K562 (cell line): ENCODE results near the gene IL13. TPM values are rescaled to one million over a fixed set of nuclear protein-coding genes. Genes with fewer than 3 reads are reported as not detected.
A peak's percentile ranks its signal among the peaks of the same experiment; 100 is the strongest.

Experiments
- ATAC-seq: fragments of 200-7000 bp; cut with Tn5 transposase; 3 replicates; pipeline ENCODE4 v1.9.1; 2020; ENCODE audit warnings: moderate library complexity
- BruUV-seq: library from RNA; stranded (reverse); fragments of 400-500 nt; replicated peaks from 2 replicates; lab custom pipeline; 2021; lab: Mats Ljungman, UMichigan
- CTCF ChIA-PET: fragments of 300-600 bp; formaldehyde crosslinking; extraction: SDS; loops from one replicate; lab custom pipeline; 2021; ENCODE audit warnings: low intra/inter-chr PET ratio; lab: Yijun Ruan, JAX
- POLR2A ChIA-PET: fragments of 300-600, 350-650 bp; sonication (Branson Sonifier 250); formaldehyde crosslinking; extraction: SDS; loops from one replicate; lab custom pipeline; 2021; ENCODE audit warnings: antibody characterized with exemption, inconsistent platforms; lab: Yijun Ruan, JAX
- DNase-seq, 4 experiments: peaks; one replicate each; pipeline versions ENCODE4 v3.0.0 to v3.0.0-alpha.2; 2011 to 2018; ENCODE audit warnings: low spot score in 3 of 4, mixed read lengths in 3 of 4; ENCODE audit errors: extremely low read depth in 1 of 4
- FAIRE-seq: peaks from 2 replicates; lab custom pipeline; 2011; peaks lifted over from hg19 to GRCh38; lab: Jason Lieb, UNC
- H2AFZ ChIP-seq: 2 replicates; pipeline ENCODE4 v1.6.0; 2011; ENCODE audit warnings: low read depth, low read length, control low read depth, inconsistent platforms
- H3K27ac ChIP-seq: fragments of 200-600 bp; 3 replicates; pipeline ENCODE4 v1.8.0; 2011; ENCODE audit warnings: low read depth, mild to moderate bottlenecking, control low read depth, inconsistent platforms, low read length, moderate library complexity, mixed read lengths; ENCODE audit errors: extremely low read depth
- H3K27me3 ChIP-seq, 2 experiments: fragments of 300-600 bp in 1 of 2; 2 replicates in 1 of 2; 3 replicates in 1 of 2; pipeline versions ENCODE4 v1.6.0 to v1.8.0; 2011; ENCODE audit warnings: inconsistent platforms in 2 of 2, low read length in 2 of 2, mild to moderate bottlenecking in 1 of 2, mixed read lengths in 1 of 2, moderate library complexity in 1 of 2; ENCODE audit not compliant: control insufficient read depth in 2 of 2, insufficient read depth in 2 of 2
- H3K36me3 ChIP-seq: fragments of 300-600 bp; 3 replicates; pipeline ENCODE4 v1.8.0; 2011; ENCODE audit warnings: mild to moderate bottlenecking, low read length, inconsistent platforms; ENCODE audit not compliant: control insufficient read depth, insufficient read depth
- H3K4me1 ChIP-seq, 2 experiments: fragments of 200-600 bp in 1 of 2; replicated peaks in 1 of 2; 2 replicates in 1 of 2; 3 replicates in 1 of 2; pipeline versions ENCODE4 v1.5.1 to v1.8.0; 2011; ENCODE audit warnings: inconsistent platforms in 2 of 2, low read length in 2 of 2, mild to moderate bottlenecking in 1 of 2, mixed read lengths in 1 of 2, moderate library complexity in 1 of 2; ENCODE audit not compliant: control insufficient read depth in 2 of 2, insufficient read depth in 2 of 2
- H3K4me2 ChIP-seq: 2 replicates; pipeline ENCODE4 v1.6.1; 2011; ENCODE audit warnings: low read length, control low read depth, inconsistent platforms, mixed read lengths; ENCODE audit not compliant: insufficient read depth
- H3K4me3 ChIP-seq: fragments of 200-600 bp; sonication (generic), shearing (Covaris generic); 2 replicates; pipeline ENCODE4 v1.5.1; 2016; ENCODE audit warnings: control low read depth, inconsistent platforms
- H3K79me2 ChIP-seq: fragments of 200-600 bp; 3 replicates; pipeline ENCODE4 v1.8.0; 2011; ENCODE audit warnings: low read length, inconsistent platforms; ENCODE audit not compliant: control insufficient read depth, insufficient read depth
- H3K9ac ChIP-seq, 2 experiments: 2 replicates each; pipeline versions ENCODE4 v1.6.0 to v1.6.1; 2011; ENCODE audit warnings: low read depth in 2 of 2, low read length in 2 of 2, control low read depth in 1 of 2, inconsistent platforms in 1 of 2, mild to moderate bottlenecking in 1 of 2, mixed read lengths in 1 of 2; ENCODE audit not compliant: insufficient read depth in 1 of 2
- H3K9me1 ChIP-seq: one replicate; pipeline ENCODE4 v1.6.0; 2011; ENCODE audit warnings: inconsistent platforms, mild to moderate bottlenecking, low read length, moderate library complexity; ENCODE audit not compliant: control insufficient read depth, insufficient read depth
- H3K9me3 ChIP-seq: replicated peaks from 2 replicates; pipeline ENCODE4 v1.5.1; 2011; ENCODE audit warnings: low read depth, low read length, inconsistent platforms; ENCODE audit not compliant: control insufficient read depth, insufficient read depth
- H4K20me1 ChIP-seq: replicated peaks from 2 replicates; pipeline ENCODE4 v1.6.1; 2011; ENCODE audit warnings: low read length, inconsistent platforms, mixed read lengths; ENCODE audit not compliant: control insufficient read depth, insufficient read depth
- CREM ChIP-seq: IDR thresholded peaks from 2 replicates; pipeline ENCODE4 v1.6.1; 2014; ENCODE audit warnings: antibody characterized with exemption, low read depth
- FOSL1 ChIP-seq: fragments of 200-800 bp; sonication (Bioruptor generic); conservative IDR thresholded peaks from 2 replicates; pipeline ENCODE4 v1.6.1; 2016; ENCODE audit warnings: missing genetic modification characterization, missing compliant biosample characterization
- NFATC3 ChIP-seq: fragments of 450-650 bp; IDR thresholded peaks from 2 replicates; pipeline ENCODE4 v1.6.1; 2017; ENCODE audit warnings: mild to moderate bottlenecking
- PTBP1 ChIP-seq: fragments of 200-400 bp; formaldehyde crosslinking; IDR thresholded peaks from 2 replicates; pipeline ENCODE4 v1.6.1; 2017; ENCODE audit warnings: low read depth, low read length
- SRSF3 ChIP-seq: fragments of 200-400 bp; formaldehyde crosslinking; IDR thresholded peaks from 2 replicates; pipeline ENCODE4 v1.6.1; 2016; ENCODE audit warnings: mild to moderate bottlenecking, low read length, moderate library complexity; ENCODE audit not compliant: insufficient read depth
- SRSF7 ChIP-seq: fragments of 200-400 bp; formaldehyde crosslinking; optimal IDR thresholded peaks from 2 replicates; pipeline ENCODE3; 2017; ENCODE audit warnings: mild to moderate bottlenecking, low read depth, low read length
- ZNF165 ChIP-seq: fragments of 250-450 bp; sonication (Bioruptor Pico); IDR thresholded peaks from 2 replicates; pipeline ENCODE4 v1.4.0; 2020; ENCODE audit warnings: borderline replicate concordance
- ZNF282 ChIP-seq: sonication (generic); formaldehyde crosslinking; IDR thresholded peaks from 2 replicates; pipeline ENCODE4 v1.8.1; 2023; ENCODE audit warnings: missing genetic modification reagents
- ZNF778 ChIP-seq: fragments of 450-650 bp; formaldehyde crosslinking; IDR thresholded peaks from 2 replicates; pipeline ENCODE4 v1.4.0; 2020; ENCODE audit warnings: mild to moderate bottlenecking, moderate library complexity
- whole genome bisulfite sequencing: fragments of 100-300 bp; shearing (Covaris generic); methylation state at CpG from one replicate; pipeline ENCODE4 v1.1.6; 2016; ENCODE audit warnings: low coverage, mixed read lengths; ENCODE audit not compliant: insufficient coverage; ENCODE audit errors: missing lambda C conversion rate; 5-methylcytosine and 5-hydroxymethylcytosine counted together
- in situ Hi-C: fragments of 300-500 bp; cut with MboI; formaldehyde crosslinking; loops from 4 replicates; pipeline ENCODE4 v1.15.0; 2018; ENCODE audit warnings: inconsistent platforms, mixed read lengths
- intact Hi-C: fragments of 100-400 bp; cut with micrococcal nuclease; formaldehyde crosslinking; loops from 2 replicates; pipeline ENCODE4 v1.14.2; 2022
- polyA plus RNA-seq, 8 experiments: library from polyadenylated mRNA; depleted of rRNA in 4 of 8; stranded (reverse) in 5 of 8; unstranded in 3 of 8; fragments of >200 nt; fragmentation: Nextera tagmentation in 2 of 8; fragmentation: Illumina TruSeq in 1 of 8; extraction: Ambion mirVana in 2 of 8; extraction: Trizol in 1 of 8; gene quantifications; 2 replicates each; pipeline versions ENCODE4 v1.2.1 to v1.2.3, GENCODE V29; 2011 to 2014; ENCODE audit warnings: inconsistent platforms in 1 of 8, missing spikeins in 1 of 8
- total RNA-seq, 7 experiments: library from RNA; depleted of rRNA in 6 of 7; stranded (reverse); fragments of >200 nt in 6 of 7; fragmentation: Illumina TruSeq in 2 of 7; extraction: Trizol in 2 of 7; gene quantifications; 2 replicates each; pipeline versions ENCODE4 v1.2.1 to v1.2.3, GENCODE V29; 2011 to 2021; ENCODE audit warnings: low replicate concordance in 1 of 7
- TF ChIP-seq, protein P1 (sequence below), 2 experiments: fragments of 250-450 bp in 1 of 2; fragments of 450-650 bp in 1 of 2; sonication (Bioruptor Pico) in 1 of 2; IDR thresholded peaks; 2 replicates each; pipeline versions ENCODE4 v1.6.1 to v1.8.0; 2016 to 2021; ENCODE audit warnings: mild to moderate bottlenecking in 2 of 2, moderate library complexity in 2 of 2, missing compliant biosample characterization in 1 of 2, missing genetic modification characterization in 1 of 2
- TF ChIP-seq, protein P2 (sequence below), 2 experiments: IDR thresholded peaks; 2 replicates each; pipeline ENCODE4 v1.6.1; 2011; ENCODE audit warnings: borderline replicate concordance in 1 of 2, control low read depth in 1 of 2, low read depth in 1 of 2, low read length in 1 of 2, mild to moderate bottlenecking in 1 of 2, mixed read lengths in 1 of 2, moderate library complexity in 1 of 2; ENCODE audit not compliant: insufficient read depth in 1 of 2, insufficient read length in 1 of 2, poor library complexity in 1 of 2, severe bottlenecking in 1 of 2; ENCODE audit errors: extremely low read depth in 1 of 2
- TF ChIP-seq, protein P3 (sequence below): sonication (generic); formaldehyde crosslinking; IDR thresholded peaks from 2 replicates; pipeline ENCODE4 v1.8.1; 2023; ENCODE audit warnings: mild to moderate bottlenecking, missing genetic modification reagents, moderate library complexity

The IL13 gene
- total and polyA plus RNA-seq, 9 of the 15 experiments (the other 6 are each of a cell fraction or from before 2014, with no cell fraction given): not detected

DNA sequence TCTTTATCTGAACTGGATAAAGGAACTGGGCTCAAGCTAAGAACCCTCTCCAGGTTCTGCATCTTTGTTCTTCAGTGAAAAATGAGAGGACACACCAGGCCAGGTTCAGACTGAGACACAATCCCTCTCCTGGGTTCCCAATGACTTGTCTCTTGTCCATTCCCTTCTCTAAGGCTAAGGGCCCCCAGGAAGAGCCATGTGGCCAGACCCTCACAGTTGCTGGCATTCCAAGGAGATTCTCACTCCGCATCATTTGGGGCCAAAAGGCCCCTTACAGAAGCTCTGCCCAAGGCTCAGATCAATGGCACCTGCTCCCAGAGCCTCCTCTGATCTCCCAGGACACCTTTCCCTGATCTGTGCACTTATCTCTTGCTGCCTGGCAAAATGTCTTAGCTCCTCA lies 20.8 kb downstream of the IL13 start:
- ChIA-PET POLR2A (interaction anchor here (0.9 to 2.3 kb wide), 3 partner anchors 11 to 20 kb away, joined by 3 to 8 read pairs (median 5); no protein-coding TSS in a partner anchor), CTCF (no interaction called here)
- no peak overlapping the region for H3K27ac ChIP-seq
- DNase-seq (no peak), FAIRE-seq (no peak), ATAC-seq (no peak)
- H3K9me3 ChIP-seq: no peaks in the 10 kb centered on the region
- no peak overlapping the region for H3K4me2 ChIP-seq
- in situ Hi-C loops: no loop called here
- TF ChIP-seq PTBP1: no peak
- TF ChIP-seq ZNF282 (CRISPR knock-in tag): no peak
- TF ChIP-seq NFATC3: no peak
- no peak for TF ChIP-seq SRSF3
- TF ChIP-seq ZNF778 (CRISPR knock-in tag): no peak
- no peak for TF ChIP-seq ZNF165 (CRISPR knock-in tag)
- H3K4me3 ChIP-seq: no peak overlapping the region
- H3K9me1 ChIP-seq: no peaks in the 10 kb centered on the region
- peaks cover 10 to 37% of the 10 kb centered on the region in 2 experiments; a peak in 4 of 5 replicates for H3K4me1 ChIP-seq
- intact Hi-C loops: loop anchor here (10.0 kb wide), 1 partner anchor 206 kb away; no protein-coding TSS in a partner anchor
- H3K79me2 ChIP-seq: no peaks in the 10 kb centered on the region
- H3K27me3 ChIP-seq: no peaks in the 10 kb centered on the region
- H2AFZ ChIP-seq: peak overlapping the region; percentile 18; the same call in 1 of the 2 replicates
- WGBS: 92% methylated on average over 1 of the region's 1 CpG
- H3K9ac ChIP-seq: peak overlapping the region in 1 of 2 experiments; percentile 0; a peak in 1 of 4 replicates
- no TSS peak for BruUV-seq
- no peaks in the 10 kb centered on the region for H3K36me3 ChIP-seq
- H4K20me1 ChIP-seq: no peaks in the 10 kb centered on the region

- peaks cover 10 to 37% of the 10 kb centered on the region in 2 experiments for H3K4me1 ChIP-seq
- no peaks in the 10 kb centered on the region for H3K9me1 ChIP-seq
- no peak overlapping the region for H3K27ac ChIP-seq
- CTCF ChIA-PET: no interaction called here
- H3K27me3 ChIP-seq: no peaks in the 10 kb centered on the region
- no peak for FAIRE-seq
- POLR2A ChIA-PET: interaction anchor here (0.9 to 2.3 kb wide), 3 partner anchors 11 to 19 kb away, joined by 3 to 8 read pairs (median 5); no protein-coding TSS in a partner anchor
- WGBS: 75% methylated on average over 7 of the region's 7 CpGs
- H3K4me3 ChIP-seq: no peak overlapping the region
- ATAC-seq: no peak
- in situ Hi-C loops (no loop called here), intact Hi-C loops (loop anchor here (10.0 kb wide), 1 partner anchor 206 kb away; no protein-coding TSS in a partner anchor)
- H2AFZ ChIP-seq: peak overlapping the region; percentile 18; the same call in 1 of the 2 replicates
- H3K9me3 ChIP-seq: no peaks in the 10 kb centered on the region
- H3K79me2 ChIP-seq: no peaks in the 10 kb centered on the region
- no peak overlapping the region for H3K4me2 ChIP-seq
- no peaks in the 10 kb centered on the region for H3K36me3 ChIP-seq
- no peaks in the 10 kb centered on the region for H4K20me1 ChIP-seq
- H3K9ac ChIP-seq: peak overlapping the region in 1 of 2 experiments; percentile 0; a peak in 1 of 4 replicates
- DNase-seq: no peak
- no TSS peak for BruUV-seq
- TF ChIP-seq, protein P1, sequence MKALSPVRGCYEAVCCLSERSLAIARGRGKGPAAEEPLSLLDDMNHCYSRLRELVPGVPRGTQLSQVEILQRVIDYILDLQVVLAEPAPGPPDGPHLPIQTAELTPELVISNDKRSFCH (CRISPR knock-in tag; IDR thresholded peaks at IDR 0.05): no peak
- TF ChIP-seq, protein P1 (tag; IDR thresholded peaks at IDR 0.05): no peak
- TF ChIP-seq SRSF7 (no peak), FOSL1 (no peak), CREM (no peak)
- TF ChIP-seq, protein P2, sequence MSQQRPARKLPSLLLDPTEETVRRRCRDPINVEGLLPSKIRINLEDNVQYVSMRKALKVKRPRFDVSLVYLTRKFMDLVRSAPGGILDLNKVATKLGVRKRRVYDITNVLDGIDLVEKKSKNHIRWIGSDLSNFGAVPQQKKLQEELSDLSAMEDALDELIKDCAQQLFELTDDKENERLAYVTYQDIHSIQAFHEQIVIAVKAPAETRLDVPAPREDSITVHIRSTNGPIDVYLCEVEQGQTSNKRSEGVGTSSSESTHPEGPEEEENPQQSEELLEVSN (IDR thresholded peaks at IDR 0.05; ENCODE audit: borderline replicate concordance in 1 of 2, extremely low read depth in 1 of 2, insufficient read depth in 1 of 2, insufficient read length in 1 of 2, low read depth in 1 of 2, low read length in 1 of 2, poor library complexity in 1 of 2, severe bottlenecking in 1 of 2): no peak
- TF ChIP-seq, protein P3, sequence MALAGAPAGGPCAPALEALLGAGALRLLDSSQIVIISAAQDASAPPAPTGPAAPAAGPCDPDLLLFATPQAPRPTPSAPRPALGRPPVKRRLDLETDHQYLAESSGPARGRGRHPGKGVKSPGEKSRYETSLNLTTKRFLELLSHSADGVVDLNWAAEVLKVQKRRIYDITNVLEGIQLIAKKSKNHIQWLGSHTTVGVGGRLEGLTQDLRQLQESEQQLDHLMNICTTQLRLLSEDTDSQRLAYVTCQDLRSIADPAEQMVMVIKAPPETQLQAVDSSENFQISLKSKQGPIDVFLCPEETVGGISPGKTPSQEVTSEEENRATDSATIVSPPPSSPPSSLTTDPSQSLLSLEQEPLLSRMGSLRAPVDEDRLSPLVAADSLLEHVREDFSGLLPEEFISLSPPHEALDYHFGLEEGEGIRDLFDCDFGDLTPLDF: no peak
Measured at GRCh38 chr5:132679166-132679565, 21.2 kb downstream of the IL13 start.
